Ishikawa (cell line): Measurements from ENCODE around the gene IL18R1.

Experiments
- CREB1 ChIP-seq: IDR thresholded peaks from 2 replicates; pipeline ENCODE4 v1.6.1; 2012; ENCODE audit warnings: low read depth
- TAF1 ChIP-seq: IDR thresholded peaks from 2 replicates; pipeline ENCODE4 v1.6.1; 2012; ENCODE audit warnings: low read depth, mild to moderate bottlenecking
- YY1 ChIP-seq: IDR thresholded peaks from 2 replicates; pipeline ENCODE4 v1.6.1; 2012; ENCODE audit warnings: low read depth
- TF ChIP-seq, protein P1 (sequence below): IDR thresholded peaks from 2 replicates; pipeline ENCODE4 v1.6.1; 2012
- TF ChIP-seq, protein P2 (sequence below): IDR thresholded peaks from 2 replicates; pipeline ENCODE4 v1.6.1; 2012; ENCODE audit warnings: low read depth, mild to moderate bottlenecking

GRCh38 chr2:102334486-102334885 is 21.1 kb upstream of the IL18R1 start:
- TF ChIP-seq YY1 (no peak), CREB1 (no peak), TAF1 (no peak)
- TF ChIP-seq, protein P1, sequence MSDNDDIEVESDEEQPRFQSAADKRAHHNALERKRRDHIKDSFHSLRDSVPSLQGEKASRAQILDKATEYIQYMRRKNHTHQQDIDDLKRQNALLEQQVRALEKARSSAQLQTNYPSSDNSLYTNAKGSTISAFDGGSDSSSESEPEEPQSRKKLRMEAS = no peak
- TF ChIP-seq, protein P2, sequence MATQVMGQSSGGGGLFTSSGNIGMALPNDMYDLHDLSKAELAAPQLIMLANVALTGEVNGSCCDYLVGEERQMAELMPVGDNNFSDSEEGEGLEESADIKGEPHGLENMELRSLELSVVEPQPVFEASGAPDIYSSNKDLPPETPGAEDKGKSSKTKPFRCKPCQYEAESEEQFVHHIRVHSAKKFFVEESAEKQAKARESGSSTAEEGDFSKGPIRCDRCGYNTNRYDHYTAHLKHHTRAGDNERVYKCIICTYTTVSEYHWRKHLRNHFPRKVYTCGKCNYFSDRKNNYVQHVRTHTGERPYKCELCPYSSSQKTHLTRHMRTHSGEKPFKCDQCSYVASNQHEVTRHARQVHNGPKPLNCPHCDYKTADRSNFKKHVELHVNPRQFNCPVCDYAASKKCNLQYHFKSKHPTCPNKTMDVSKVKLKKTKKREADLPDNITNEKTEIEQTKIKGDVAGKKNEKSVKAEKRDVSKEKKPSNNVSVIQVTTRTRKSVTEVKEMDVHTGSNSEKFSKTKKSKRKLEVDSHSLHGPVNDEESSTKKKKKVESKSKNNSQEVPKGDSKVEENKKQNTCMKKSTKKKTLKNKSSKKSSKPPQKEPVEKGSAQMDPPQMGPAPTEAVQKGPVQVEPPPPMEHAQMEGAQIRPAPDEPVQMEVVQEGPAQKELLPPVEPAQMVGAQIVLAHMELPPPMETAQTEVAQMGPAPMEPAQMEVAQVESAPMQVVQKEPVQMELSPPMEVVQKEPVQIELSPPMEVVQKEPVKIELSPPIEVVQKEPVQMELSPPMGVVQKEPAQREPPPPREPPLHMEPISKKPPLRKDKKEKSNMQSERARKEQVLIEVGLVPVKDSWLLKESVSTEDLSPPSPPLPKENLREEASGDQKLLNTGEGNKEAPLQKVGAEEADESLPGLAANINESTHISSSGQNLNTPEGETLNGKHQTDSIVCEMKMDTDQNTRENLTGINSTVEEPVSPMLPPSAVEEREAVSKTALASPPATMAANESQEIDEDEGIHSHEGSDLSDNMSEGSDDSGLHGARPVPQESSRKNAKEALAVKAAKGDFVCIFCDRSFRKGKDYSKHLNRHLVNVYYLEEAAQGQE = no peak
